ENCODE results near the gene PLD1.
"Not testable (repeated sequence)": the region's sequence is repeated elsewhere in the genome, so short reads cannot be mapped to it uniquely, and the experiment has no call there.

PLD1 gene, protein sequence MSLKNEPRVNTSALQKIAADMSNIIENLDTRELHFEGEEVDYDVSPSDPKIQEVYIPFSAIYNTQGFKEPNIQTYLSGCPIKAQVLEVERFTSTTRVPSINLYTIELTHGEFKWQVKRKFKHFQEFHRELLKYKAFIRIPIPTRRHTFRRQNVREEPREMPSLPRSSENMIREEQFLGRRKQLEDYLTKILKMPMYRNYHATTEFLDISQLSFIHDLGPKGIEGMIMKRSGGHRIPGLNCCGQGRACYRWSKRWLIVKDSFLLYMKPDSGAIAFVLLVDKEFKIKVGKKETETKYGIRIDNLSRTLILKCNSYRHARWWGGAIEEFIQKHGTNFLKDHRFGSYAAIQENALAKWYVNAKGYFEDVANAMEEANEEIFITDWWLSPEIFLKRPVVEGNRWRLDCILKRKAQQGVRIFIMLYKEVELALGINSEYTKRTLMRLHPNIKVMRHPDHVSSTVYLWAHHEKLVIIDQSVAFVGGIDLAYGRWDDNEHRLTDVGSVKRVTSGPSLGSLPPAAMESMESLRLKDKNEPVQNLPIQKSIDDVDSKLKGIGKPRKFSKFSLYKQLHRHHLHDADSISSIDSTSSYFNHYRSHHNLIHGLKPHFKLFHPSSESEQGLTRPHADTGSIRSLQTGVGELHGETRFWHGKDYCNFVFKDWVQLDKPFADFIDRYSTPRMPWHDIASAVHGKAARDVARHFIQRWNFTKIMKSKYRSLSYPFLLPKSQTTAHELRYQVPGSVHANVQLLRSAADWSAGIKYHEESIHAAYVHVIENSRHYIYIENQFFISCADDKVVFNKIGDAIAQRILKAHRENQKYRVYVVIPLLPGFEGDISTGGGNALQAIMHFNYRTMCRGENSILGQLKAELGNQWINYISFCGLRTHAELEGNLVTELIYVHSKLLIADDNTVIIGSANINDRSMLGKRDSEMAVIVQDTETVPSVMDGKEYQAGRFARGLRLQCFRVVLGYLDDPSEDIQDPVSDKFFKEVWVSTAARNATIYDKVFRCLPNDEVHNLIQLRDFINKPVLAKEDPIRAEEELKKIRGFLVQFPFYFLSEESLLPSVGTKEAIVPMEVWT

DNA sequence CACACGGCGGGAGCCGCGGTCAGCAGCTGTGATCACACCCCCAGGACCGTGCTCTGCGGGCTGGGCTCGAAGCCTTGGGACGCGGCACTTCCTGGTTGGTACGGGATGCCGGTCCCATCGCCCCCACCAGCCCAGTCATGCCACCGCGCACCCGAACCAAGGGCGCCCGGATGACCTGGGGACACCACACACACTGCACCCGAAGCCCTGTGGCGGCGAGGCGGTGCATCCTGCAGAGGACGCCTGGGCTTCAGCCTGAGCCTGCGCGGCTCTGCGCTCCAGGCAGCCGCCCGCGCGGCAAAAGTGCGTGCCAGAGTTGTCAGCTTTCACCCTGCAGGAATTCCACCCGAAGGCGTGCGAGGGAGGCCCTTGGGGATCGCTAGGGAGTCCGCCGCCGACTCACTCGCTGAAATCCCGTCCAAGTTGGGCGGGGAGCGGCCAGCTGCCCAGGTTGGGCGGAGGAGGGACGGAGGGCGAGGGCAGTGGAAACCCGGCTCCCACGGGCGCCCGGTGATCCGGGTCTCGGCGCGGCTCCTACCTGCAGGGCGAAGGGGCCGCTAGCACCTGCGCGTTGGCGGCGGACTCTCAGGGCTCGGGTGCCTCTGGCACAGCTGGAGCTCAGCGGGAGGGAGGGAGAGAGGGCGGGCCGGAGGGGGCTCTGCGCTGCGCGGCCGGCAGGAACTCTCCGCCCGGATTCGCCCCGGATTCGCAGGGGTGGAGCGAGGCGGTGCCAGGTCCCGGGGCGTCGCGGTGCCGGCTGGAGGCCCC lies at the start of gene PLD1:
PLD1 (minus strand) TSS at position 623 of the 768 bp plus-strand sequence. CDS start 72,432 bp downstream, outside the sequence.
- DNase-seq (ENCODE audit: low spot score) = peak; percentile 94

DNA sequence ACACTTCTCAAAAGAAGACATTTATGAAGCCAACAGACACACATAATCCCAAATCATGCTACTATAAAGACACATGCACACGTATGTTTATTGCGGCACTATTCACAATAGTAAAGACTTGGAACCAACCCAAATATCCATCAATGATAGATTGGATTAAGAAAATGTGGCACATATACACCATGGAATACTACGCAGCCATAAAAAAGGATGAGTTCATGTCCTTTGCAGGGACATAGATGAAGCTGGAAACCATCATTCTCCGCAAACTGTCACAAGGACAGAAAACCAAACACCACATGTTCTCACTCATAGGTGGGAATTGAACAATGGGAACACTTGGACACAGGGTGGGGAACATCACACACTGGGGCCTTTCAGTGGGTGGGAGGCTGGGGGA lies 48.5 kb upstream of the PLD1 start:
- DNase-seq (ENCODE audit: low spot score) = not testable (repeated sequence)

DNA sequence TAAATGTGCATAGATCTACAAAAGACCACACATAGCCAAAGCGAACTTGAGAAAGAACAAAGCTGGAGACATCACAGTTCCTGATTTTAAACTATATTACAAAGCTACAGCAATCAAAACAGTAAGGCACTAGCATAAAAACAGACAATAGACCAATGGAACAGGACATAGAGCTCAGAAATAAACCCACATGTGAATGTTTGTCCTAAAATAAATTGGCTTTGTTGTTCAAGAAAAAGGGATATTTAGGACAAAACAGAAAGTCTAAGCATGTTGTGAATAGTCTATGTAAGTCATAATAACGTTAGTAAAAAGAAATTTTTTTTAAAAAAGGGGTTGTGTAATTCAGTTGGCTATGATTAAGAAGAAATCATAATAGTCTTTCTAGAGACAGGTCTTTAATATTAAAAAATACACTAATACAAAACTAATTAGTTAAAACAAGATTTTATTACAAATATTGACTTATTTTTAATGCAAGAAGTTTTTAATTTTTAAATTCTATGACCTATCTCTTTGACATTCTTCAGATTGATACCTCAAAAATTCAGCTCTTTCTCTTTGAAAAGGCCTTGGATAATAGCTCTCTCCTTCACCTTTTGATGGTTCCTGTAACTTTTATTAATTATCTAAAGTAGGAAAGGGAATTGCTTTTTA lies 44.5 kb upstream of the PLD1 start:
- no peak for DNase-seq (ENCODE audit: low spot score)

DNA sequence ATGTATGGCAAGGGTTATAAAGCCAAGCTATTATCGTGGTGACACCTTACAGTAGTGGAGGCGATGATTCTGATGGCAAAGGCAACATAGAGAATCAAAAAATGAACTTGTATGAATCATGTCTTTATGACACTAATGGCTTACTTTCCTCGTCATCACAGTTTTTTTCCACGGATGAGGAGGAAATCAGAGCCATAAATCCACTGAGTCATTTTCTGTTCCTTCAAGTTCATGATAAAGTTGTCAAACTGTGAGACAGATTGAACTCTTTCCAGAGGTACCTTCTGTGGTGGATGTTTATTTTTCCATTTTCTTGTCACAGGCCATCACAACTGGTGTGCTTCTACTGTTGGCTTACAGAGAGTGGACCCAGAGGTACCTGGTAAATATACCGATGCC lies 41.4 kb upstream of the PLD1 start:
- DNase-seq (ENCODE audit: low spot score) = no peak

DNA sequence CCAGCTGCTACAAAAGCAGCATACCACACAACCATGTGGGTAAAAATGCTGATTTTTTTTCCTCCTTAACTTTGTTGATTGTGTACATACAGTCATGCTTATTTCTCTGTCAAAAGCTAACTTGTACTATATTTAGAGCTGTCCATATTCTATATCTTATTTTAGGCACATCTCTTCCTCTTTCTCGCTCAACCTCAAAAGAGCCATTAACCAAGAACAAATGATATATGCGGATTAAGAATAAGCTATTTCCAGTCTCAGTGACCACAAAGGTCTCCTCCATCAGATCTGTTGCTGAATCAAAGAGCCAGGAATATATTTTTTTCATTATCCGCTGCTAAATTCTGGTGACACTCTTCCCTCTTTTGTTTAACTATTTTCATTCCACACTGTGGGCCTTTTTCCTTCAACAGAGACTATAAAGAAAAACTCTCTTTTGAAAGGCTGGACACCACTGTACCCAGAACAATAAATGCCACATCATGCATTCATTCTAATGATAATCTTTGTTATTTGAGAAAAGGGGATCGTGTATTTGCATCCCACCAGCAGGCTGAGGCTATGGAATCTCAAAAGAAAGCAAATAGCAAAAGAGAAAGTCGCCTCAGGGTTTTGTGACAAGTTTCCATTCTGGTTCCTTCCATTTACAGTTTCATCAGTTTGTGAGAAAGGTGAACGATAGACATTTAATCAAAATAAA lies 40.8 kb upstream of the PLD1 start:
- no peak for DNase-seq (ENCODE audit: low spot score)

GRCh38 chr3:171850320-171850959 lies 40.2 kb upstream of the PLD1 start:
- no peak for DNase-seq (ENCODE audit: low spot score)

DNA sequence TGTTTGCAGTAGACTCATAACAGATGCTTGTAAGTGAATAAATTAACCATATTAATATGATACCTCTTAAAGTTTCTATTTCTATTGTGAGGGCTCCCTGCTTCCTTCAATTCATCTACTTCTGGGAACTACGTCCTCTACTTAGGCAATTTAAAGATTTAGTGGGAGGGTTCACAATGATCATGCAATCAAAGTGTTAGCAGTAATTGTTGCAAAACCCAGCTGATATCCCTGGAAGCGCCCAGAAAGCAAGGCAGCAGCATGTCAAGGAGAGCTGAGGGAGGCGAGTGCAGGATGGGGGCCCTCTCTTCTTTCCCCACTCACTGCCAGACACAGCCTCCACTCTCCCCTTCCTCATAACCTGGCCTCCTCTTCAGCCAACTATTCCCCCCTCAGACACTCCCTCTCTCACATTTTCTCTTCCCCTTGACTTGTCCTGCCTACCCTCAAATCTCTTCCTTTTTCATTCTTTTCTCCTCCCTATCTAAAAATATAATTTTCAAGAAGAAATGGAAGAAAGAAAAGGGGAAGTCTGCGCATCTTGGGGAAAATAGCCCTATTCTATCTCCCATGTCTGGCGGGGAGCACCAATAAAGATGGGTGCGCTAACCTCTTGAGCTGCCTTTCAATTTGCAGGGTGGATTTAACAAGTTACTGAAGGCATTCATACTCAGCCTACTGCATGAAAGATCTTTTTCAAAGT lies 39.5 kb upstream of the PLD1 start:
- no peak for DNase-seq (ENCODE audit: low spot score)

DNA sequence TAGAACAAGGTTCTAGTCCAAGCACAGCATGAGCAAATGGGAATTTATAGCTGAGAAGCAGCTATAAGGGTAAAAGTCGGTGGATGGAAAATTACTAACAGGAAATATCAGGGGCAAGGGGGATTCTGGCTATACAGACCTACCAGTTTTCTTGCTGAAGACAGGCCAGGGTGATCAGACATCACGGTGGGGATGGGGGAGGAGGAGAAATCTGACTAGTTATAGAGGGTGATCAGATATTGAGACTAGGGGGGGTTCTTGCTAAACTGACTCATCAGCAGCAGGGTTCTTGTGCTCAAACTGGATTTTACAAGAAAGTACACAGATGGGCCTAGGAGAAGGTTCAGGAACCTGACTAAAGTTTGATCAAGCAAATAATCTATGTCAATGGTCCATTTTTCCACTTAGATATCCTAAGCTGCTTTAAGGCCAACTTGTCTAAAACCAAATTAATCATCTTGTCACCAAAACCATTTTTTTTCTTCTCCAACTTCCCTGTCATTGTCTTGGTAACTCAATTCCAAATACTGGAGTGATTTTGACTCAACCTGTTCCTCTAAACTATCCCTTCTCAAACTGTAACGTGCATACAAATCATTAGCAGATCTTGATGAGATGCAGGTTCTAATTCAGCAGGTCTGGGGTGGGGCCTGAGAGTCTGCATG lies 37.4 kb upstream of the PLD1 start:
- DNase-seq (ENCODE audit: low spot score) = no peak

DNA sequence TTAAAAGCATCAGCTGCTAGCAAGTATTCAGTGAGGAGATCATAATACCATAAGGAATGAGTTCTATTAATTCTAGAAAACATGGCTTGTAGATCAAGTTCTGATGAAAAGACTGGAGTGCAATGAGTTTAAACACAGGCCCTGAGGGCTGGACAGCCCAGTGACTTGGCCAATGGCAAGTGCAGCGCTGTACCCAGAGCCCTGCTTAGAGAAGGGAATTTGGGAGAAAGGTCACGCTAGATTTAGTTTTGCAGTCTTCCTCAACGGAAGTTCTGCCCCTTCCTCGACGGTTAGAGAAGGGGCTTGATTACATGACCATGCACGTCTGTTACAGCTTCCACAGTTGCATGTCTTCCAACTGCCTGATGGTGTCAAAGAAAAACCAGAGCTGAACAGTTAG lies 36.9 kb upstream of the PLD1 start:
- DNase-seq (ENCODE audit: low spot score) = no peak

DNA sequence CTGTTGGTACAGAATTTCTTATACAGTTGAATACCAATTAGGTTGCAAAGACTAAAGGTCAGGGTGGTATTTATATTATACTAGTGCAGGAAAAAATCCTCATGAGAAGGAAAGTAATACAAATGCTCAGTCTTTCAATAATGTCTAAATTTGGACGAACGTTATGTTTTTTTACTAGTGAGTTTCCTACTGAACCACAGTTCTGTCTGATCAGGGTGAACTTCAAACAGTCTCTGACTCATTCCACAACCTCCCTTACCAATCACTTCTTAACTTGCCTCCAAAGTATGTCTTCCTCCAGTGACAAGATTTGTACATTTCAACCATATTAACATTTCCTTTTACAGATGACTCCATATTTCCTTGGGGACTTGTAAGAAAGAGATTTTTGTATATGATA lies 36.3 kb upstream of the PLD1 start:
- DNase-seq (ENCODE audit: low spot score) = peak; percentile 41

- no peak for DNase-seq (ENCODE audit: low spot score)
Measured at GRCh38 chr3:171845481-171846284, 35.4 kb upstream of the PLD1 start.

DNA sequence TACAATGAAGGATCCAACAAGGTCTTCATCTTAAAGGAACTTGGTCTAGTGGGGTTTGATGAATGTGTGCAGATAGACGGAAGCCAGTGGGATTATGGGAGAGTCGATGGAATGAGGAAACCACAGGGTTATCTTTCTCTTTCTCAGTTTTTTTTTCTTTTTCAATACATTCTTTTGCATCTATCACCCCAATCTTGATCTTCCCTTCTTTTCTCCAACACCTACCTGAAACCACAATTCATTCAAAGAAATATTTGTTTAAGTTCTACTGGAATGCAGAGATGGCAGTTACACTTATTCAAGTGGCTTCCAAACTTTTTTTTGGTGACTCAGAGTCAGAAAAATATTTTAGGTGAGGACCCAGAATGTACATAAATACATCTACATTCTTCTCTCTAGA lies 34.6 kb upstream of the PLD1 start:
- DNase-seq (ENCODE audit: low spot score) = no peak

GRCh38 chr3:171842864-171843518 lies 32.7 kb upstream of the PLD1 start, which contains the start of gene TMEM212:
TMEM212 (plus strand) TSS chr3:171843349; CDS start chr3:171843384, 35 bp downstream.
- DNase-seq (ENCODE audit: low spot score) = peak; percentile 13

DNA sequence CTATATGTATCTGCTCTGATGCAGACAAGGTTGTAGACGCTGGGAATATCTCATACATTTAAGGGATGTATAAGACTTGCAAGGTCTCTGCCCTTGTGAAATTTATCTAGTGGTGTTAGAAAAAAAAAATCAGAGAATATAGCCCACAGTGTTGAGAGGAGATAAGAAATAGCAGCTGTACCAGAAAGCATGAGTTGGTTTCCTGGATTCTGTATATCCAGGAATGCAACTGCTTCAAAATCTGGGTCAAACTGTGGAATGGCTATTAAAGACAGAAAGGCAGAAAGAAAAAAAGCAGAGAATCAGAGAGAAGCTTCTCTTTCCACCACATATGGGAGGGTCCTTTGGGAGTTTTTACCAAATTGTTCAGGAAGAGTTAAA lies 31.3 kb upstream of the PLD1 start:
- peak; percentile 30 for DNase-seq (ENCODE audit: low spot score)

DNA sequence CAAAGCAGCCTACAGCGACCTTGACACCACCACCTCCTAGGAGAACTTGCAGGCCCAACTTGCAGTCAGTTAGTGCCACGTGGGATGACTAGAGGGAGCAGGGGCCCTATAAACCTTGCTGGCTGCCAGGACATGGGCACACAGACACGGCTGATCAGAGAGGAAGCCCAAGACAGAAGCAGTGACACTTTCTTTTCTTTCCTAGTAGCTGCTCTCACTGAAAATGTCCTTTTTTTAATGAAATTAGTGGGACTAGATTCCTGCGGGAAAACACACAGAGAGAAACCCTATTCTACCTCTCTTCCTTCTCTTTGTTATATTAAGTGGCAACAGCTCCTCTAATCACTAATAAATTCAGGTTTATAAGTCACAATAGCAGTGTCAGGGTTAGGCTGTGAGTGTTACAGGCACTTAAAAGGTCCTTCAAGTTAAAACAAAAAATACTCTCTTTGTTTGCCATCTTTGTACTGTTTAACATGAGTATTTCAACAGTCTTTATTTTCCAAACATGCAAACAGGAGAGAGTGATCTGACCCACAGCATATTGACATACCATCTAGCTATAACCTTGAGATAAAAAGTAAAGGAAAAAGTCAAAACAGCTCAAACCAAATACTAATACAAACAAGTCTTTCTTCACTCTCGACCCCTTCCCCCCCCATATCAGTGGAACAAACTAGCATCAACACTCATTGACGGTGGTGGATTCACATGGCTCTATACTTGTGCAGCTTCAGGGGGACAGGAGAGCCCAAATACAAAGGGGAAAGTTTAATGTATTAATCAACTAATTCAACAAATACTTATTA lies 30.7 kb upstream of the PLD1 start:
- DNase-seq (ENCODE audit: low spot score) = no peak

DNA sequence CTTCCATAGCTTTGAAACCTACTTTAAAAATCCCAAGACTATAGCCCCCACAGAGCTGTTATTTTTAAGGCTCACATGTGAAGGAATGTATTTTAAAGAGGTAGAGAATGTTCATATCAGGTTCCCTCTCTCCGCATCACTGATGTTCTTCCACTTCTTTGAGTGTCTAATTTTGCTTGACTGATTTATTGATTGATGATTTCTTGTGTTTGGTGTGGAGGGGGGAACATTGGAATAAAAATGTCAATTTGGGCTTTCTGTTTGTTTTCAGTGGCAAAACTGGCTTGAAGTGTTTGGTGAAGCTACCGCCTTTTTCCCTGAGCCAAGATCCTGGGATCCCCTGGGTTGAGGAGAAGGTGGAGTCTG lies 30.1 kb upstream of the PLD1 start:
- no peak for DNase-seq (ENCODE audit: low spot score)

DNA sequence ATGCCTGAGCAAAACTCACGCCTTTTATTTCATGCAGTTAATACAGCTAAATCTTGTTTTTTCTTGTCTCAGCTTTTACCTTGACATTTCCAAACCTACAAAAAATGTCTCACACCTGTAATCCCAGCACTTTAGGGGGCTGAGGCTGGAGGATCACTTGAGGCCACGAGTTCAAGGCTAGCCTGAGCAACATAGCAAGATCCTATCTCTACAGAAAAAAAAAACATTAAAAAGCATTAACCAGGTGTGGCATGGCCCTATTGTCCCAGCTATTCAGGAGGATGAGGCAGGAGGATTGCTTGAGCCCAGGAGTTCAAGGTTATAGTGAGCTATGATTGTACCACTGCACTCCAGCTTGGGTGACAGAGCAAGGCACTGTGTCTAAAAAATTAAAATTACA lies 29.0 kb upstream of the PLD1 start:
- DNase-seq (ENCODE audit: low spot score) = no peak

Data from GM03348 (cell line).